GM23248 (cell line): ENCODE results near the gene CCL11. TPM values are rescaled to one million over a fixed set of nuclear protein-coding genes. Genes with fewer than 3 reads are reported as not detected.

ENCODE experiments used
- DNase-seq: peaks from one replicate; pipeline ENCODE4 v3.0.0-alpha.2; 2015
- H2AFZ ChIP-seq: fragments of 200-600 bp; sonication (generic); 2 replicates; pipeline ENCODE4 v1.6.1; 2016; ENCODE audit warnings: antibody characterized with exemption
- H3F3A ChIP-seq: fragments of 200-600 bp; sonication (generic); 2 replicates; pipeline ENCODE4 v1.6.1; 2016; ENCODE audit warnings: mild to moderate bottlenecking, antibody characterized with exemption, mixed run types; ENCODE audit not compliant: insufficient read depth
- H3K27ac ChIP-seq: fragments of 200-600 bp; sonication (generic); 2 replicates; pipeline ENCODE4 v1.5.1; 2016; ENCODE audit warnings: mild to moderate bottlenecking
- H3K27me3 ChIP-seq: fragments of 200-600 bp; sonication (generic); replicated peaks from 2 replicates; pipeline ENCODE4 v1.6.1; 2016; ENCODE audit warnings: mild to moderate bottlenecking; ENCODE audit not compliant: insufficient read depth
- H3K36me3 ChIP-seq: fragments of 200-600 bp; sonication (generic); 2 replicates; pipeline ENCODE4 v1.6.1; 2016; ENCODE audit warnings: low read depth, mild to moderate bottlenecking
- H3K4me1 ChIP-seq: fragments of 200-600 bp; sonication (generic); 2 replicates; pipeline ENCODE4 v1.6.1; 2016; ENCODE audit warnings: mild to moderate bottlenecking; ENCODE audit not compliant: insufficient read depth
- H3K4me2 ChIP-seq: fragments of 200-600 bp; sonication (generic); one replicate; pipeline ENCODE4 v1.6.1; 2016; ENCODE audit warnings: mild to moderate bottlenecking; ENCODE audit not compliant: unreplicated experiment
- H3K4me3 ChIP-seq: fragments of 200-600 bp; sonication (generic); 2 replicates; pipeline ENCODE4 v1.5.1; 2016; ENCODE audit warnings: mild to moderate bottlenecking
- H3K79me2 ChIP-seq: fragments of 200-600 bp; sonication (generic); 2 replicates; pipeline ENCODE4 v1.6.1; 2016; ENCODE audit warnings: mild to moderate bottlenecking; ENCODE audit not compliant: insufficient read depth
- H3K9ac ChIP-seq: fragments of 200-600 bp; sonication (generic); 2 replicates; pipeline ENCODE4 v1.6.1; 2016; ENCODE audit warnings: mild to moderate bottlenecking
- H3K9me2 ChIP-seq: fragments of 200-600 bp; sonication (generic); 2 replicates; pipeline ENCODE4 v1.6.1; 2016; ENCODE audit warnings: mixed run types, mild to moderate bottlenecking, moderate library complexity; ENCODE audit not compliant: insufficient read depth
- H3K9me3 ChIP-seq: fragments of 200-600 bp; sonication (generic); one replicate; pipeline ENCODE4 v1.6.1; 2017; ENCODE audit warnings: low read depth
- H4K20me1 ChIP-seq: fragments of 200-600 bp; sonication (generic); 2 replicates; pipeline ENCODE4 v1.6.0; 2016; ENCODE audit not compliant: insufficient read depth
- EZH2 ChIP-seq: fragments of 200-600 bp; sonication (generic); IDR thresholded peaks from 2 replicates; pipeline ENCODE4 v1.6.1; 2018; ENCODE audit warnings: antibody characterized with exemption, mild to moderate bottlenecking; ENCODE audit not compliant: insufficient read depth, poor library complexity, severe bottlenecking
- EZH2phosphoT487 ChIP-seq: fragments of 200-600 bp; sonication (generic); IDR thresholded peaks from 2 replicates; pipeline ENCODE4 v1.6.1; 2018; ENCODE audit warnings: antibody characterized with exemption, moderate library complexity, mild to moderate bottlenecking, low read depth; ENCODE audit not compliant: insufficient read depth
- WGBS, 2 experiments: methylation state at CpG; one replicate each; pipeline ENCODE4 v1.1.6; 2015 to 2017; ENCODE audit warnings: low lambda C conversion rate in 2 of 2, low coverage in 1 of 2; ENCODE audit errors: missing lambda C conversion rate in 2 of 2; 5-methylcytosine and 5-hydroxymethylcytosine counted together
- in situ Hi-C: fragments of 300-500 bp; cut with MboI; formaldehyde crosslinking; loops from 2 replicates; pipeline ENCODE4 v1.15.0; 2020
- polyA plus RNA-seq: library from polyadenylated mRNA; unstranded; fragments of >200 nt; fragmentation: Nextera tagmentation; extraction: Ambion mirVana; gene quantifications from 2 replicates; pipeline ENCODE4 v1.2.1, GENCODE V29; 2016
- total RNA-seq: library from RNA; depleted of rRNA; stranded (reverse); fragments of >200 nt; shearing (Covaris generic); gene quantifications from 2 replicates; pipeline ENCODE4 v1.2.3, GENCODE V29; 2014

The CCL11 gene
- total and polyA plus RNA-seq, 2 experiments from 2014 or later, result not detected

DNA sequence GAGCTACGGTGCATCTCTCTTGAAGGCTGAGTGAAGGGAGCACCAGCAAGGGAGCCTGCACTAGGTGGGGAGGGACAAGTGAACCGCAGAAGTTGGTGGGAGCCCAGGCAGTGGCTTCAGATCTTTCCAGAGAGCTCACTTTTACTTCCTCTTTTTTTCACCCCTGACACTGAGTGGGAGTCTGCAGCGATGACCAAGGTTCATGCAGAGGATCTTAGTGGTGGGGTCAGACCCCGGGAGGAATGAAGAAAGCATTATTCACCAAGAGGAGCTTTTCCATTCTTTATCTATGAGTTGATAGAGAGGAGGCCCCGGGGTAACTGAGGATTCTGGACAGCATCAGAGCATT, 33.5 kb upstream of the CCL11 start:
- peak overlapping the region; percentile 78 for H3K4me3 ChIP-seq
- H3K27ac ChIP-seq, result peak overlapping the region; percentile 95
- WGBS, 2 experiments, result 14 to 25% methylated on average over 5 of the region's 5 CpGs
- H3K9me3 ChIP-seq, result no peaks in the 10 kb centered on the region
- no peak for TF ChIP-seq EZH2phosphoT487
- TF ChIP-seq EZH2, result no peak
- H3K9me2 ChIP-seq, result no peaks in the 10 kb centered on the region
- H3K27me3 ChIP-seq, result no peaks in the 10 kb centered on the region
- no peaks in the 10 kb centered on the region for H3K79me2 ChIP-seq
- DNase-seq, result peak; percentile 77
- peak overlapping the region; percentile 65 for H3K9ac ChIP-seq
- peaks cover 74% of the 10 kb centered on the region for H3F3A ChIP-seq
- H2AFZ ChIP-seq, result 0 out of 2 replicates have a peak overlapping the region, but pooled peaks have one; percentile 10
- no peaks in the 10 kb centered on the region for H3K36me3 ChIP-seq
- in situ Hi-C loops, result no loop called here
- H3K4me2 ChIP-seq, result peak overlapping the region; percentile 77
- no peaks in the 10 kb centered on the region for H4K20me1 ChIP-seq
- peaks cover 75% of the 10 kb centered on the region for H3K4me1 ChIP-seq

DNA sequence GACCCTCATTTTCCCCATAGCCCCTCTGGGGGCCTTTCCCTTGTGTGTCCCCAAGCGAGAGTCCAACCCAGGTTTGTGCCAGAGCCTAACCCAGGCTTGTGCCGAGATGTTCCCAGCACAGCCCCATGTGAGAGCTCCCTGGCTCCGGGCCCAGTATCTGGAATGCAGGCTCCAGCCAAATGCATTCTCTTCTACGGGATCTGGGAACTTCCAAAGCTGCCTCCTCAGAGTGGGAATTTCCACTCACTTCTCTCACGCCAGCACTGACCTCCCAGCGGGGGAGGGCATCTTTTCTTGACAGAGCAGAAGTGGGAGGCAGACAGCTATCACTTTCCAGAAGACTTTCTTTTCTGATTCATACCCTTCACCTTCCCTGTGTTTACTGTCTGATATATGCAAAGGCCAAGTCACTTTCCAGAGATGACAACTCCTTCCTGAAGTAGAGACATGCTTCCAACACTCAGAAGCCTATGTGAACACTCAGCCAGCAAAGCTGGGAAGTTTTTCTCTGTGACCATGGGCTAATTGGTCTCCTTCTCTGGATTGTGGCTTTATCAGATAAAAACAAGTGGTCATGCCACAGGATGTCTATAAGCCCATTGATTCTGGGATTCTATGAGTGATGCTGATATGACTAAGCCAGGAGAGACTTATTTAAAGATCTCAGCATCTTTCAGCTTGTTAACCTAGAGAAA, 33.0 kb upstream of the CCL11 start:
- Histone ChIP-seq H3K9ac (peak overlapping the region; percentile 65), H3K27ac (peak overlapping the region; percentile 95), H3K79me2 (no peaks in the 10 kb centered on the region), H3K27me3 (no peaks in the 10 kb centered on the region), H3K4me3 (peak overlapping the region; percentile 78), H3K36me3 (no peaks in the 10 kb centered on the region), H3K9me3 (no peaks in the 10 kb centered on the region), H3F3A (peaks cover 79% of the 10 kb centered on the region), H4K20me1 (no peaks in the 10 kb centered on the region), H3K4me2 (peak overlapping the region; percentile 77), H2AFZ (0 out of 2 replicates have a peak overlapping the region, but pooled peaks have one; percentile 10), H3K4me1 (peaks cover 75% of the 10 kb centered on the region), H3K9me2 (no peaks in the 10 kb centered on the region)
- DNase-seq, result peak; percentile 88
- WGBS, 2 experiments, result 1 to 3% methylated on average over 6 of the region's 6 CpGs
- in situ Hi-C loops, result no loop called here
- TF ChIP-seq EZH2 (no peak), EZH2phosphoT487 (no peak)

DNA sequence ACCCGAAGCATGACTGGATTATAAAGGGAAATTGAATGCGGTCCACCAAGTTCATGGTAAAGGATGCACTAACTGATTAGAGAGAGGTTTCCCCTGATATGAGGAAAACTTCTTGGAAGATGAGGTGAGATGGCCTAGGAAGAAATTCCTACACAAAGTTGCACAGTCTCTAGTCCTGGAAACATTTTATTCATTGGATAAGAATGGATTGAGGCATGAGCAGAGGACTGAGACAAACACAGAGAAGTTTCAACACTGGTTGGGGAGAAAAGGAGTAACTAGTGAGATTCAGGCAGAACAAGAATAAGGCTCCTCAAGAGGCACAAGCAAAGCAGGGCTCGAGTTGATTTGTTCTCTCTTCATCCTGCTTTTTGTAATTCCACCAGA, 32.4 kb upstream of the CCL11 start:
- TF ChIP-seq EZH2 (no peak), EZH2phosphoT487 (no peak)
- peak overlapping the region; percentile 95 for H3K27ac ChIP-seq
- no peaks in the 10 kb centered on the region for H3K9me2 ChIP-seq
- H3K9ac ChIP-seq, result peak overlapping the region; percentile 65
- DNase-seq, result peak; percentile 55
- in situ Hi-C loops, result no loop called here
- H3K4me3 ChIP-seq, result peak overlapping the region; percentile 78
- H3K79me2 ChIP-seq, result no peaks in the 10 kb centered on the region
- H3F3A ChIP-seq, result peaks cover 83% of the 10 kb centered on the region
- H3K27me3 ChIP-seq, result no peaks in the 10 kb centered on the region
- H3K9me3 ChIP-seq, result no peaks in the 10 kb centered on the region
- H2AFZ ChIP-seq, result no peak overlapping the region
- peak overlapping the region; percentile 77 for H3K4me2 ChIP-seq
- no peaks in the 10 kb centered on the region for H4K20me1 ChIP-seq
- no peaks in the 10 kb centered on the region for H3K36me3 ChIP-seq
- peaks cover 71% of the 10 kb centered on the region for H3K4me1 ChIP-seq
- 28 to 35% methylated on average over 3 of the region's 3 CpGs for WGBS, 2 experiments

DNA sequence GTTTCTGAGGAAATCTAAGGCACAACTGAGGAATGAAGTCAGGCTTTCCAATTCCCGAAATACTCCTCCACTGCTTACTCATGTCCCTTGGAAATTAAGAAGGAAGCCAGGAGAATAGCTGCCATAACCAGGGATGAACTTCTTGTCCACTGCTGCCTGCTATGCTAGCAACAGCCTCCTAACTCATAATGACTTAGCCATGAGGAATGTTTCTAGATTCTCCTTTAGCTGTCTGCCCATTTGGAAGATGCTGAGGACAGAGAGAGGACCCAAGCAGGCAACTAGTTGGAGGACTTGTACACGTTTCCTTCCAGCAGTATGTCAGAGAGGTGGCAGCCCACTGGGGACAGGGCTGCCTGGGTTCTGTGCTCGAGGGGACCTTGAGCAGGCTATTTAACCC, 31.4 kb upstream of the CCL11 start:
- no peaks in the 10 kb centered on the region for H3K79me2 ChIP-seq
- no peaks in the 10 kb centered on the region for H3K27me3 ChIP-seq
- H3F3A ChIP-seq, result peaks cover 84% of the 10 kb centered on the region
- peak overlapping the region; percentile 78 for H3K4me3 ChIP-seq
- no peaks in the 10 kb centered on the region for H4K20me1 ChIP-seq
- 0% methylated on average over 3 of the region's 3 CpGs for WGBS, 2 experiments
- H3K4me2 ChIP-seq, result peak overlapping the region; percentile 77
- H3K27ac ChIP-seq, result peak overlapping the region; percentile 95
- peak overlapping the region; percentile 65 for H3K9ac ChIP-seq
- TF ChIP-seq EZH2phosphoT487 (no peak), EZH2 (no peak)
- in situ Hi-C loops, result no loop called here
- peak; percentile 89 for DNase-seq
- H3K4me1 ChIP-seq, result peaks cover 67% of the 10 kb centered on the region
- H3K36me3 ChIP-seq, result no peaks in the 10 kb centered on the region
- H3K9me3 ChIP-seq, result no peaks in the 10 kb centered on the region
- no peak overlapping the region for H2AFZ ChIP-seq
- H3K9me2 ChIP-seq, result no peaks in the 10 kb centered on the region
